HepG2 (cell line): ENCODE measurements around the gene TPRKB. TPM values are rescaled to one million over a fixed set of nuclear protein-coding genes. Genes with fewer than 3 reads are reported as not detected.

Source experiments
- GABPB1 ChIP-seq: IDR thresholded peaks from 2 replicates; pipeline ENCODE4 v1.6.1; 2016; ENCODE audit warnings: mild to moderate bottlenecking, missing genetic modification reagents, moderate library complexity, missing compliant biosample characterization
- POLR2AphosphoS2 ChIP-seq: IDR thresholded peaks from 2 replicates; pipeline ENCODE4 v1.6.1; 2011; ENCODE audit warnings: low read depth, low read length, improper control_type of control experiment
- RNF2 ChIP-seq: fragments of 450-650 bp; conservative IDR thresholded peaks from 2 replicates; pipeline ENCODE4 v1.6.1; 2016; ENCODE audit warnings: low read depth
- ZBTB20 ChIP-seq: sonication (generic); formaldehyde crosslinking; IDR thresholded peaks from 2 replicates; pipeline ENCODE4 v1.8.1; 2023; ENCODE audit warnings: missing genetic modification reagents, low read depth, mild to moderate bottlenecking, borderline replicate concordance
- ZNF143 ChIP-seq: sonication (generic); formaldehyde crosslinking; IDR thresholded peaks from 2 replicates; pipeline ENCODE4 v1.4.0; 2020; ENCODE audit warnings: missing genetic modification reagents
- ZNF451 ChIP-seq: sonication (generic); formaldehyde crosslinking; IDR thresholded peaks from 2 replicates; pipeline ENCODE4 v1.5.0; 2020; ENCODE audit warnings: mild to moderate bottlenecking, missing genetic modification reagents
- ZNF75D ChIP-seq: sonication (generic); formaldehyde crosslinking; IDR thresholded peaks from 2 replicates; pipeline ENCODE4 v1.8.1; 2023; ENCODE audit warnings: missing genetic modification reagents, mild to moderate bottlenecking, borderline replicate concordance
- polyA plus RNA-seq, 8 experiments: library from polyadenylated mRNA; depleted of rRNA in 3 of 8; stranded (reverse) in 7 of 8; unstranded in 1 of 8; fragments of >200 nt; fragmentation: Illumina TruSeq in 4 of 8; extraction: Trizol in 4 of 8; gene quantifications; 2 replicates each; pipeline versions ENCODE4 v1.2.1 to v1.2.3, GENCODE V29; 2011 to 2016; ENCODE audit warnings: low read depth in 4 of 8, missing spikeins in 1 of 8, mixed read lengths in 1 of 8; ENCODE audit not compliant: insufficient read depth in 1 of 8
- total RNA-seq, 5 experiments: library from RNA; depleted of rRNA; stranded (reverse); fragments of >200 nt; fragmentation: Illumina TruSeq; extraction: Trizol; gene quantifications; 2 replicates each; pipeline ENCODE4 v1.2.3, GENCODE V29; 2016; ENCODE audit warnings: low read depth in 1 of 5
- TF ChIP-seq, protein P1 (sequence below): IDR thresholded peaks from 2 replicates; pipeline ENCODE4 v1.6.1; 2016; ENCODE audit warnings: missing genetic modification reagents, missing compliant biosample characterization
- TF ChIP-seq, protein P2 (sequence below): IDR thresholded peaks from 2 replicates; pipeline ENCODE4 v1.4.0; 2020; ENCODE audit warnings: mild to moderate bottlenecking, missing genetic modification reagents
- TF ChIP-seq, protein P3 (sequence below): sonication (generic); formaldehyde crosslinking; IDR thresholded peaks from 2 replicates; pipeline ENCODE4 v1.4.0; 2020; ENCODE audit warnings: missing genetic modification reagents
- TF ChIP-seq, protein P4 (sequence below): sonication (generic); formaldehyde crosslinking; IDR thresholded peaks from 2 replicates; pipeline ENCODE4 v1.5.0; 2020; ENCODE audit warnings: missing genetic modification reagents
- TF ChIP-seq, protein P5 (sequence below): sonication (generic); formaldehyde crosslinking; IDR thresholded peaks from 2 replicates; pipeline ENCODE4 v1.4.0; 2020; ENCODE audit warnings: missing genetic modification reagents, low read depth, mild to moderate bottlenecking, borderline replicate concordance
- TF ChIP-seq, protein P6 (sequence below): sonication (generic); formaldehyde crosslinking; IDR thresholded peaks from 2 replicates; pipeline ENCODE4 v1.4.0; 2020; ENCODE audit warnings: missing genetic modification reagents, mild to moderate bottlenecking, borderline replicate concordance
- TF ChIP-seq, protein P7 (sequence below): sonication (generic); formaldehyde crosslinking; IDR thresholded peaks from 2 replicates; pipeline ENCODE4 v1.8.0; 2022; ENCODE audit warnings: missing genetic modification reagents, mild to moderate bottlenecking, inconsistent platforms, borderline replicate concordance

The TPRKB gene
- total and polyA plus RNA-seq, 2 of the 13 experiments (the other 11 are each of a cell fraction or from before 2014, with no cell fraction given) = 32.0 to 58.0 TPM

DNA sequence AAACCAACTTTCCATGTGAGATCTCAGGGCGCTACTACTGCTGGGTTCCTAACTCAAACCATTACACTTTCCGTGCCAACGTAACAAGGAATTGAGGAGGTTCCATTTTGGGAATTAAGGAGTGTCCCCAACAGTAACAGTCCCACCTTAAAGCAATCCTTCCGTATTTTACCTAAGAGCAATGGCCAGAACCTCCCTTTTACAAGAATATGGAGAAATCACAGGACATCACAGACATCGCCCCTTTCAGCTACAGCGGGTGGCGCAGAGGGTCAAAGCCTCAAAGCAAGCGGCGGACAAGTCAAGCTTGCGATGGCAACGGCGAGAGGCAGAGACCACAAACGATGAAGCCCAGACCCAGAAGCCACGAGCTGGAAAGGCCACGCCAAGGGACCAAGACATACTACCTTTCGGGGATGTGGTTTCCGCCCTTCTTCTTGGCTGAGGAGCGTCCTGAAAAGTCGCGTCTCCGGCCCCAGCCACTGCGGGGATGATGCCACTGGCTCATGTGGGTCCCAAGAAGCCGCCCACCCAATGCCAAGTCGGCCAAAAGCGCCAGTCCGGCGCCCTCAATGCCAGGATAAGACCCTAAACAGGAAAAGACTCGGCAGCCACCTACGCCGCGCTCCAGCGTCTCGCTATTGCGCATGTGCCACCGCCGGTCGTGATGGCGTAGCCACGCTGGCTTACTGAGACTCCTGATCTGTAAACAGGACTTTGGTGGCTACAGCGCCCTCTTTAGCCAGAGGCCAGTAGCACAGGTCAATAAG lies 42.5 kb upstream of the TPRKB start, which contains the start of gene DUSP11 (continued):
- TF ChIP-seq, protein P1, sequence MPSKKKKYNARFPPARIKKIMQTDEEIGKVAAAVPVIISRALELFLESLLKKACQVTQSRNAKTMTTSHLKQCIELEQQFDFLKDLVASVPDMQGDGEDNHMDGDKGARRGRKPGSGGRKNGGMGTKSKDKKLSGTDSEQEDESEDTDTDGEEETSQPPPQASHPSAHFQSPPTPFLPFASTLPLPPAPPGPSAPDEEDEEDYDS (CRISPR knock-in tag) = peak; percentile 50; the same call in 1 of the 2 replicates
- TF ChIP-seq, protein P2, sequence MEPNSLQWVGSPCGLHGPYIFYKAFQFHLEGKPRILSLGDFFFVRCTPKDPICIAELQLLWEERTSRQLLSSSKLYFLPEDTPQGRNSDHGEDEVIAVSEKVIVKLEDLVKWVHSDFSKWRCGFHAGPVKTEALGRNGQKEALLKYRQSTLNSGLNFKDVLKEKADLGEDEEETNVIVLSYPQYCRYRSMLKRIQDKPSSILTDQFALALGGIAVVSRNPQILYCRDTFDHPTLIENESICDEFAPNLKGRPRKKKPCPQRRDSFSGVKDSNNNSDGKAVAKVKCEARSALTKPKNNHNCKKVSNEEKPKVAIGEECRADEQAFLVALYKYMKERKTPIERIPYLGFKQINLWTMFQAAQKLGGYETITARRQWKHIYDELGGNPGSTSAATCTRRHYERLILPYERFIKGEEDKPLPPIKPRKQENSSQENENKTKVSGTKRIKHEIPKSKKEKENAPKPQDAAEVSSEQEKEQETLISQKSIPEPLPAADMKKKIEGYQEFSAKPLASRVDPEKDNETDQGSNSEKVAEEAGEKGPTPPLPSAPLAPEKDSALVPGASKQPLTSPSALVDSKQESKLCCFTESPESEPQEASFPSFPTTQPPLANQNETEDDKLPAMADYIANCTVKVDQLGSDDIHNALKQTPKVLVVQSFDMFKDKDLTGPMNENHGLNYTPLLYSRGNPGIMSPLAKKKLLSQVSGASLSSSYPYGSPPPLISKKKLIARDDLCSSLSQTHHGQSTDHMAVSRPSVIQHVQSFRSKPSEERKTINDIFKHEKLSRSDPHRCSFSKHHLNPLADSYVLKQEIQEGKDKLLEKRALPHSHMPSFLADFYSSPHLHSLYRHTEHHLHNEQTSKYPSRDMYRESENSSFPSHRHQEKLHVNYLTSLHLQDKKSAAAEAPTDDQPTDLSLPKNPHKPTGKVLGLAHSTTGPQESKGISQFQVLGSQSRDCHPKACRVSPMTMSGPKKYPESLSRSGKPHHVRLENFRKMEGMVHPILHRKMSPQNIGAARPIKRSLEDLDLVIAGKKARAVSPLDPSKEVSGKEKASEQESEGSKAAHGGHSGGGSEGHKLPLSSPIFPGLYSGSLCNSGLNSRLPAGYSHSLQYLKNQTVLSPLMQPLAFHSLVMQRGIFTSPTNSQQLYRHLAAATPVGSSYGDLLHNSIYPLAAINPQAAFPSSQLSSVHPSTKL = peak; percentile 65
- TF ChIP-seq, protein P3, sequence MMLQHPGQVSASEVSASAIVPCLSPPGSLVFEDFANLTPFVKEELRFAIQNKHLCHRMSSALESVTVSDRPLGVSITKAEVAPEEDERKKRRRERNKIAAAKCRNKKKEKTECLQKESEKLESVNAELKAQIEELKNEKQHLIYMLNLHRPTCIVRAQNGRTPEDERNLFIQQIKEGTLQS = no peak; the same call in 1 of the 2 replicates
- TF ChIP-seq ZBTB20 (CRISPR knock-in tag) = peak; percentile 64
- TF ChIP-seq, protein P4, sequence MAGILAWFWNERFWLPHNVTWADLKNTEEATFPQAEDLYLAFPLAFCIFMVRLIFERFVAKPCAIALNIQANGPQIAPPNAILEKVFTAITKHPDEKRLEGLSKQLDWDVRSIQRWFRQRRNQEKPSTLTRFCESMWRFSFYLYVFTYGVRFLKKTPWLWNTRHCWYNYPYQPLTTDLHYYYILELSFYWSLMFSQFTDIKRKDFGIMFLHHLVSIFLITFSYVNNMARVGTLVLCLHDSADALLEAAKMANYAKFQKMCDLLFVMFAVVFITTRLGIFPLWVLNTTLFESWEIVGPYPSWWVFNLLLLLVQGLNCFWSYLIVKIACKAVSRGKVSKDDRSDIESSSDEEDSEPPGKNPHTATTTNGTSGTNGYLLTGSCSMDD (CRISPR knock-in tag) = no peak; the same call in 1 of the 2 replicates
- TF ChIP-seq, protein P5, sequence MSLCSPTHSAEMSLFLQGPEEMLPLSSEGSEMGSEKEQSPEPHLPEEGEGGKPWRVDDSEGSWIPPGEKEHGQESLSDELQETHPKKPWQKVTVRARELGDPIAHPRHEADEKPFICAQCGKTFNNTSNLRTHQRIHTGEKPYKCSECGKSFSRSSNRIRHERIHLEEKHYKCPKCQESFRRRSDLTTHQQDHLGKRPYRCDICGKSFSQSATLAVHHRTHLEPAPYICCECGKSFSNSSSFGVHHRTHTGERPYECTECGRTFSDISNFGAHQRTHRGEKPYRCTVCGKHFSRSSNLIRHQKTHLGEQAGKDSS (CRISPR knock-in tag) = peak; percentile 76; the same call in 1 of the 2 replicates
- TF ChIP-seq POLR2AphosphoS2 = no peak
- TF ChIP-seq RNF2 = no peak
- peak; percentile 90; the same call in 1 of the 2 replicates for TF ChIP-seq ZNF451 (CRISPR knock-in tag)
- no peak for TF ChIP-seq ZNF75D (CRISPR knock-in tag)
- TF ChIP-seq, protein P6, sequence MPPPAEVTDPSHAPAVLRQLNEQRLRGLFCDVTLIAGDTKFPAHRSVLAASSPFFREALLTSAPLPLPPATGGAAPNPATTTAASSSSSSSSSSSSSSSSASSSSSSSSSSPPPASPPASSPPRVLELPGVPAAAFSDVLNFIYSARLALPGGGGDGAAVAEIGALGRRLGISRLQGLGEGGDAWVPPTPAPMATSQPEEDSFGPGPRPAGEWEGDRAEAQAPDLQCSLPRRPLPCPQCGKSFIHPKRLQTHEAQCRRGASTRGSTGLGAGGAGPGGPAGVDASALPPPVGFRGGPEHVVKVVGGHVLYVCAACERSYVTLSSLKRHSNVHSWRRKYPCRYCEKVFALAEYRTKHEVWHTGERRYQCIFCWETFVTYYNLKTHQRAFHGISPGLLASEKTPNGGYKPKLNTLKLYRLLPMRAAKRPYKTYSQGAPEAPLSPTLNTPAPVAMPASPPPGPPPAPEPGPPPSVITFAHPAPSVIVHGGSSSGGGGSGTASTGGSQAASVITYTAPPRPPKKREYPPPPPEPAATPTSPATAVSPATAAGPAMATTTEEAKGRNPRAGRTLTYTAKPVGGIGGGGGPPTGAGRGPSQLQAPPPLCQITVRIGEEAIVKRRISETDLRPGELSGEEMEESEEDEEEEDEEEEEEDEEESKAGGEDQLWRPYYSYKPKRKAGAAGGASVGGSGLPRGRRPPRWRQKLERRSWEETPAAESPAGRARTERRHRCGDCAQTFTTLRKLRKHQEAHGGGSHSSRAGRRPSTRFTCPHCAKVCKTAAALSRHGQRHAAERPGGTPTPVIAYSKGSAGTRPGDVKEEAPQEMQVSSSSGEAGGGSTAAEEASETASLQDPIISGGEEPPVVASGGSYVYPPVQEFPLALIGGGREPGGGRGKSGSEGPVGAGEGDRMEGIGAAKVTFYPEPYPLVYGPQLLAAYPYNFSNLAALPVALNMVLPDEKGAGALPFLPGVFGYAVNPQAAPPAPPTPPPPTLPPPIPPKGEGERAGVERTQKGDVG (CRISPR knock-in tag) = 0 out of 2 replicates have a peak, but pooled peaks have one; percentile 65
- TF ChIP-seq GABPB1 (CRISPR knock-in tag) = peak; percentile 76
- TF ChIP-seq ZNF143 (CRISPR knock-in tag) = no peak
- TF ChIP-seq, protein P7, sequence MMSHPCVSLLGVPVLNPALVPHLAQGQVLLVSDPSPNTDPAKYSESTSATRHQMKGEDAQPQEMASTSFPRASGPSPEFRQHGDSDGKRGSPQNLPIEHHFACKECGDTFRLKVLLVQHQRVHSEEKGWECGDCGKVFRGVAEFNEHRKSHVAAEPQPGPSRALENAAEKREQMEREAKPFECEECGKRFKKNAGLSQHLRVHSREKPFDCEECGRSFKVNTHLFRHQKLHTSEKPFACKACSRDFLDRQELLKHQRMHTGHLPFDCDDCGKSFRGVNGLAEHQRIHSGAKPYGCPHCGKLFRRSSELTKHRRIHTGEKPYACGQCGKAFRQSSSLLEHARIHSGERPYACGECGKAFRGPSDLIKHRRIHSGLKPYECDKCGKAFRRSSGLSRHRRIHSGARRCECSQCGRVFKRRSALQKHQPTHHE (CRISPR knock-in tag) = peak; percentile 62; the same call in 1 of the 2 replicates
